ENCODE results near the gene LONRF2.
"Not testable (repeated sequence)": the region's sequence is repeated elsewhere in the genome, so short reads cannot be mapped to it uniquely, and the experiment has no call there.

The LONRF2 gene

GRCh38 chr2:100250645-100251044 is 71.7 kb downstream of the LONRF2 start:
- Histone ChIP-seq H3K4me3 (ENCODE audit: low read depth, low read length) (no peak overlapping the region), H3K9ac (ENCODE audit: low read length) (no peak overlapping the region), H3K27me3 (ENCODE audit: control insufficient read depth, insufficient read depth, low read length) (no peaks in the 10 kb centered on the region), H3K9me3 (ENCODE audit: control insufficient read depth, insufficient read depth, low read depth, low read length) (no peaks in the 10 kb centered on the region), H3K36me3 (ENCODE audit: control insufficient read depth, insufficient read depth, low read length) (no peaks in the 10 kb centered on the region), H3K27ac (ENCODE audit: low read depth, low read length) (no peak overlapping the region), H3K4me1 (ENCODE audit: control insufficient read depth, insufficient read depth, low read length) (no peaks in the 10 kb centered on the region)

GRCh38 chr2:100248971-100249370 is 73.3 kb downstream of the LONRF2 start:
- H3K36me3 ChIP-seq (ENCODE audit: control insufficient read depth, insufficient read depth, low read length) = no peaks in the 10 kb centered on the region
- H3K4me3 ChIP-seq (ENCODE audit: low read depth, low read length) = no peak overlapping the region
- no peak overlapping the region for H3K27ac ChIP-seq (ENCODE audit: low read depth, low read length)
- H3K9ac ChIP-seq (ENCODE audit: low read length) = no peak overlapping the region
- no peaks in the 10 kb centered on the region for H3K9me3 ChIP-seq (ENCODE audit: control insufficient read depth, insufficient read depth, low read depth, low read length)
- no peaks in the 10 kb centered on the region for H3K4me1 ChIP-seq (ENCODE audit: control insufficient read depth, insufficient read depth, low read length)
- H3K27me3 ChIP-seq (ENCODE audit: control insufficient read depth, insufficient read depth, low read length) = no peaks in the 10 kb centered on the region

- H3K9me3 ChIP-seq (ENCODE audit: control insufficient read depth, insufficient read depth, low read depth, low read length); H3K9ac ChIP-seq (ENCODE audit: low read length); H3K27ac ChIP-seq (ENCODE audit: low read depth, low read length); H3K4me3 ChIP-seq (ENCODE audit: low read depth, low read length); H3K36me3 ChIP-seq (ENCODE audit: control insufficient read depth, insufficient read depth, low read length); H3K4me1 ChIP-seq (ENCODE audit: control insufficient read depth, insufficient read depth, low read length); H3K27me3 ChIP-seq (ENCODE audit: control insufficient read depth, insufficient read depth, low read length): not testable (repeated sequence)
These were observed 73.7 kb downstream of the LONRF2 start for GRCh38 chr2:100248556-100248955.

GRCh38 chr2:100248044-100248330 is 74.3 kb downstream of the LONRF2 start:
- H3K36me3 ChIP-seq (ENCODE audit: control insufficient read depth, insufficient read depth, low read length) = no peaks in the 10 kb centered on the region
- no peaks in the 10 kb centered on the region for H3K9me3 ChIP-seq (ENCODE audit: control insufficient read depth, insufficient read depth, low read depth, low read length)
- H3K4me1 ChIP-seq (ENCODE audit: control insufficient read depth, insufficient read depth, low read length) = no peaks in the 10 kb centered on the region
- no peak overlapping the region for H3K9ac ChIP-seq (ENCODE audit: low read length)
- H3K27ac ChIP-seq (ENCODE audit: low read depth, low read length) = no peak overlapping the region
- no peaks in the 10 kb centered on the region for H3K27me3 ChIP-seq (ENCODE audit: control insufficient read depth, insufficient read depth, low read length)
- no peak overlapping the region for H3K4me3 ChIP-seq (ENCODE audit: low read depth, low read length)

- H3K9me3 ChIP-seq (ENCODE audit: control insufficient read depth, insufficient read depth, low read depth, low read length) = no peaks in the 10 kb centered on the region
- H3K9ac ChIP-seq (ENCODE audit: low read length) = no peak overlapping the region
- no peak overlapping the region for H3K27ac ChIP-seq (ENCODE audit: low read depth, low read length)
- no peaks in the 10 kb centered on the region for H3K27me3 ChIP-seq (ENCODE audit: control insufficient read depth, insufficient read depth, low read length)
- no peaks in the 10 kb centered on the region for H3K36me3 ChIP-seq (ENCODE audit: control insufficient read depth, insufficient read depth, low read length)
- H3K4me3 ChIP-seq (ENCODE audit: low read depth, low read length) = no peak overlapping the region
- 0 out of 2 replicates have a peak, but pooled peaks cover 3% of the 10 kb centered on the region for H3K4me1 ChIP-seq (ENCODE audit: control insufficient read depth, insufficient read depth, low read length)
These were observed 74.9 kb downstream of the LONRF2 start for GRCh38 chr2:100247256-100248043.

- H3K9ac ChIP-seq (ENCODE audit: low read length) = no peak overlapping the region
- no peak overlapping the region for H3K27ac ChIP-seq (ENCODE audit: low read depth, low read length)
- no peaks in the 10 kb centered on the region for H3K9me3 ChIP-seq (ENCODE audit: control insufficient read depth, insufficient read depth, low read depth, low read length)
- no peak overlapping the region for H3K4me3 ChIP-seq (ENCODE audit: low read depth, low read length)
- no peaks in the 10 kb centered on the region for H3K36me3 ChIP-seq (ENCODE audit: control insufficient read depth, insufficient read depth, low read length)
- no peaks in the 10 kb centered on the region for H3K27me3 ChIP-seq (ENCODE audit: control insufficient read depth, insufficient read depth, low read length)
- 0 out of 2 replicates have a peak, but pooled peaks cover 3% of the 10 kb centered on the region for H3K4me1 ChIP-seq (ENCODE audit: control insufficient read depth, insufficient read depth, low read length)
These were observed 75.8 kb downstream of the LONRF2 start for GRCh38 chr2:100246163-100247145.

- no peaks in the 10 kb centered on the region for H3K9me3 ChIP-seq (ENCODE audit: control insufficient read depth, insufficient read depth, low read depth, low read length)
- H3K36me3 ChIP-seq (ENCODE audit: control insufficient read depth, insufficient read depth, low read length) = no peaks in the 10 kb centered on the region
- no peak overlapping the region for H3K4me3 ChIP-seq (ENCODE audit: low read depth, low read length)
- no peak overlapping the region for H3K9ac ChIP-seq (ENCODE audit: low read length)
- H3K27ac ChIP-seq (ENCODE audit: low read depth, low read length) = no peak overlapping the region
- H3K27me3 ChIP-seq (ENCODE audit: control insufficient read depth, insufficient read depth, low read length) = no peaks in the 10 kb centered on the region
- 0 out of 2 replicates have a peak, but pooled peaks cover 3% of the 10 kb centered on the region for H3K4me1 ChIP-seq (ENCODE audit: control insufficient read depth, insufficient read depth, low read length)
These were observed 76.6 kb downstream of the LONRF2 start for GRCh38 chr2:100245681-100246080.

- Histone ChIP-seq H3K4me1 (ENCODE audit: control insufficient read depth, insufficient read depth, low read length) (0 out of 2 replicates have a peak, but pooled peaks cover 3% of the 10 kb centered on the region), H3K4me3 (ENCODE audit: low read depth, low read length) (no peak overlapping the region), H3K9me3 (ENCODE audit: control insufficient read depth, insufficient read depth, low read depth, low read length) (no peaks in the 10 kb centered on the region), H3K27ac (ENCODE audit: low read depth, low read length) (no peak overlapping the region), H3K36me3 (ENCODE audit: control insufficient read depth, insufficient read depth, low read length) (no peaks in the 10 kb centered on the region), H3K9ac (ENCODE audit: low read length) (no peak overlapping the region), H3K27me3 (ENCODE audit: control insufficient read depth, insufficient read depth, low read length) (no peaks in the 10 kb centered on the region)
These were observed 77.3 kb downstream of the LONRF2 start for GRCh38 chr2:100244881-100245605.

- H3K4me1 ChIP-seq (ENCODE audit: control insufficient read depth, insufficient read depth, low read length) = peaks cover 7% of the 10 kb centered on the region; the same call in 1 of the 2 replicates
- no peak overlapping the region for H3K4me3 ChIP-seq (ENCODE audit: low read depth, low read length)
- H3K9me3 ChIP-seq (ENCODE audit: control insufficient read depth, insufficient read depth, low read depth, low read length) = no peaks in the 10 kb centered on the region
- no peaks in the 10 kb centered on the region for H3K36me3 ChIP-seq (ENCODE audit: control insufficient read depth, insufficient read depth, low read length)
- H3K27ac ChIP-seq (ENCODE audit: low read depth, low read length) = no peak overlapping the region
- no peak overlapping the region for H3K9ac ChIP-seq (ENCODE audit: low read length)
- H3K27me3 ChIP-seq (ENCODE audit: control insufficient read depth, insufficient read depth, low read length) = no peaks in the 10 kb centered on the region
These were observed 78.7 kb downstream of the LONRF2 start for GRCh38 chr2:100243631-100244030.

- no peak overlapping the region for H3K4me3 ChIP-seq (ENCODE audit: low read depth, low read length)
- no peak overlapping the region for H3K9ac ChIP-seq (ENCODE audit: low read length)
- no peak overlapping the region for H3K27ac ChIP-seq (ENCODE audit: low read depth, low read length)
- H3K9me3 ChIP-seq (ENCODE audit: control insufficient read depth, insufficient read depth, low read depth, low read length) = no peaks in the 10 kb centered on the region
- peaks cover 10% of the 10 kb centered on the region; the same call in 1 of the 2 replicates for H3K4me1 ChIP-seq (ENCODE audit: control insufficient read depth, insufficient read depth, low read length)
- no peaks in the 10 kb centered on the region for H3K36me3 ChIP-seq (ENCODE audit: control insufficient read depth, insufficient read depth, low read length)
- H3K27me3 ChIP-seq (ENCODE audit: control insufficient read depth, insufficient read depth, low read length) = no peaks in the 10 kb centered on the region
These were observed 79.2 kb downstream of the LONRF2 start for GRCh38 chr2:100242891-100243619.
